Measurements from ENCODE around the gene TMEM253. TPM values are rescaled to one million over a fixed set of nuclear protein-coding genes. Genes with fewer than 3 reads are reported as not detected.

Gene TMEM253
- total RNA-seq, 4 donors from 2014 or later = 0.95 to 1.5 TPM; not detected in 2

GRCh38 chr14:21112255-21112654 lies 11.4 kb downstream of the TMEM253 start:
- Histone ChIP-seq H3K9me3 (no peaks in the 10 kb centered on the region), H3K36me3 (no peaks in the 10 kb centered on the region), H3K27me3 (no peaks in the 10 kb centered on the region), H3K27ac (peak overlapping the region in 1 of 4 donors; percentile 58), H3K4me1 (peaks cover under 1 to 36% (median 2%) of the 10 kb centered on the region in 3 donors), H3K4me3 (no peak overlapping the region)
- DNase-seq = no peak
- TF ChIP-seq CTCF (IDR thresholded peaks at IDR 0.05) (no peak), POLR2A (IDR thresholded peaks at IDR 0.05) (no peak)
- intact Hi-C loops (cut with DNase I) = no loop called here
- 24 to 51% methylated on average over 4 of the region's 4 CpGs for WGBS, 2 donors

GRCh38 chr14:21113369-21113768 lies 12.5 kb downstream of the TMEM253 start:
- intact Hi-C loops (cut with DNase I) = no loop called here
- no peak overlapping the region for H3K27ac ChIP-seq
- H3K9me3 ChIP-seq = no peaks in the 10 kb centered on the region
- WGBS, 2 donors = 90 to 100% methylated on average over 1 to 2 of the region's 2 CpGs
- DNase-seq = no peak
- peaks cover 0 to 25% (median 0%) of the 10 kb centered on the region in 3 donors for H3K4me1 ChIP-seq
- no peaks in the 10 kb centered on the region for H3K27me3 ChIP-seq
- no peak overlapping the region for H3K4me3 ChIP-seq
- TF ChIP-seq CTCF (IDR thresholded peaks at IDR 0.05) = no peak
- H3K36me3 ChIP-seq = no peaks in the 10 kb centered on the region

GRCh38 chr14:21118933-21119332 lies 18.1 kb downstream of the TMEM253 start:
- H3K4me1 ChIP-seq = peaks cover 0 to 8% (median 0%) of the 10 kb centered on the region in 3 donors
- no peak overlapping the region for H3K4me3 ChIP-seq
- intact Hi-C loops (cut with DNase I) = no loop called here
- no peak overlapping the region for H3K27ac ChIP-seq
- no peaks in the 10 kb centered on the region for H3K36me3 ChIP-seq
- WGBS, 2 donors = 94% methylated on average over 3 of the region's 3 CpGs
- DNase-seq = no peak
- H3K9me3 ChIP-seq = no peaks in the 10 kb centered on the region
- H3K27me3 ChIP-seq = no peaks in the 10 kb centered on the region
- no peak for TF ChIP-seq POLR2A (IDR thresholded peaks at IDR 0.05)
- no peak for TF ChIP-seq CTCF (IDR thresholded peaks at IDR 0.05)

- 60 to 75% methylated on average over 6 of the region's 6 CpGs for WGBS, 2 donors
- TF ChIP-seq POLR2A (IDR thresholded peaks at IDR 0.05) (no peak), CTCF (IDR thresholded peaks at IDR 0.05) (no peak)
- Histone ChIP-seq H3K4me1 (peaks cover 0 to 8% (median 0%) of the 10 kb centered on the region in 3 donors), H3K27me3 (no peaks in the 10 kb centered on the region), H3K4me3 (no peak overlapping the region), H3K9me3 (no peaks in the 10 kb centered on the region), H3K36me3 (no peaks in the 10 kb centered on the region), H3K27ac (no peak overlapping the region)
- DNase-seq = no peak
- intact Hi-C loops (cut with DNase I) = no loop called here
These were observed 19.8 kb downstream of the TMEM253 start for GRCh38 chr14:21120686-21121085.

- no peak overlapping the region for H3K4me3 ChIP-seq
- intact Hi-C loops (cut with DNase I) = no loop called here
- no peak overlapping the region for H3K27ac ChIP-seq
- TF ChIP-seq POLR2A (IDR thresholded peaks at IDR 0.05) = no peak
- H3K36me3 ChIP-seq = no peaks in the 10 kb centered on the region
- no peaks in the 10 kb centered on the region for H3K27me3 ChIP-seq
- 40 to 63% methylated on average over 1 of the region's 1 CpG for WGBS, 2 donors
- H3K4me1 ChIP-seq = peaks cover 0 to 8% (median 0%) of the 10 kb centered on the region in 3 donors
- DNase-seq = no peak
- H3K9me3 ChIP-seq = no peaks in the 10 kb centered on the region
These were observed 20.3 kb downstream of the TMEM253 start for GRCh38 chr14:21121122-21121521.

GRCh38 chr14:21123429-21123828 lies 22.6 kb downstream of the TMEM253 start:
- WGBS, 2 donors = 57 to 78% methylated on average over 1 of the region's 1 CpG
- TF ChIP-seq POLR2A (IDR thresholded peaks at IDR 0.05) = no peak
- TF ChIP-seq CTCF (IDR thresholded peaks at IDR 0.05) = no peak

More at GRCh38 chr14:21123429-21123828, 22.6 kb downstream of the TMEM253 start:
- Histone ChIP-seq H3K36me3 (no peaks in the 10 kb centered on the region), H3K27ac (no peak overlapping the region), H3K9me3 (no peaks in the 10 kb centered on the region), H3K4me3 (no peak overlapping the region), H3K4me1 (peaks cover 0 to 8% (median 0%) of the 10 kb centered on the region in 3 donors), H3K27me3 (no peaks in the 10 kb centered on the region)
- intact Hi-C loops (cut with DNase I) = no loop called here
- DNase-seq = no peak

Measured in esophagus squamous epithelium (tissue), 5 donors.